HepG2 (cell line): ENCODE measurements around the gene CITED2. TPM values are rescaled to one million over a fixed set of nuclear protein-coding genes. Genes with fewer than 3 reads are reported as not detected.

Experiments used
- ATM ChIP-seq: fragments of 450-650 bp; IDR thresholded peaks from 2 replicates; pipeline ENCODE4 v1.7.1; 2017; ENCODE audit warnings: mild to moderate bottlenecking, borderline replicate concordance
- ELF1 ChIP-seq: sonication (generic); formaldehyde crosslinking; IDR thresholded peaks from 2 replicates; pipeline ENCODE4 v1.4.0; 2020; ENCODE audit warnings: missing genetic modification reagents
- MEIS2 ChIP-seq: sonication (generic); formaldehyde crosslinking; IDR thresholded peaks from 2 replicates; pipeline ENCODE4 v1.9.0; 2021; ENCODE audit warnings: mild to moderate bottlenecking, missing genetic modification reagents
- PAF1 ChIP-seq: IDR thresholded peaks from 2 replicates; pipeline ENCODE4 v1.6.1; 2016; ENCODE audit warnings: missing genetic modification reagents, missing compliant biosample characterization
- PRPF4 ChIP-seq: fragments of 200-400 bp; formaldehyde crosslinking; IDR thresholded peaks from 2 replicates; pipeline ENCODE4 v1.6.1; 2016; ENCODE audit warnings: low read length, low read depth; ENCODE audit not compliant: poor library complexity, severe bottlenecking
- RBFOX2 ChIP-seq: fragments of 200-400 bp; formaldehyde crosslinking; IDR thresholded peaks from 2 replicates; pipeline ENCODE4 v1.6.1; 2017; ENCODE audit warnings: low read depth, mild to moderate bottlenecking, low read length
- SMC3 ChIP-seq: IDR thresholded peaks from 2 replicates; pipeline ENCODE4 v1.6.1; 2011; ENCODE audit warnings: low read length, improper control_type of control experiment
- SMYD3 ChIP-seq: sonication (generic); formaldehyde crosslinking; IDR thresholded peaks from 2 replicates; pipeline ENCODE4 v1.8.1; 2023; ENCODE audit warnings: mild to moderate bottlenecking, missing genetic modification reagents
- SYNCRIP ChIP-seq: fragments of 200-400 bp; formaldehyde crosslinking; IDR thresholded peaks from 2 replicates; pipeline ENCODE4 v1.6.1; 2018; ENCODE audit warnings: mild to moderate bottlenecking, low read depth, low read length; ENCODE audit not compliant: insufficient read depth
- TSC22D2 ChIP-seq: sonication (generic); formaldehyde crosslinking; IDR thresholded peaks from 2 replicates; pipeline ENCODE4 v1.5.1; 2020; ENCODE audit warnings: missing genetic modification reagents, mild to moderate bottlenecking, borderline replicate concordance
- ZBTB7B ChIP-seq: sonication (generic); formaldehyde crosslinking; IDR thresholded peaks from 2 replicates; pipeline ENCODE4 v1.4.0; 2020; ENCODE audit warnings: missing genetic modification reagents
- ZNF138 ChIP-seq: sonication (generic); formaldehyde crosslinking; IDR thresholded peaks from 2 replicates; pipeline ENCODE4 v1.5.0; 2020; ENCODE audit warnings: mild to moderate bottlenecking, low read depth, missing genetic modification reagents
- ZNF143 ChIP-seq: sonication (generic); formaldehyde crosslinking; IDR thresholded peaks from 2 replicates; pipeline ENCODE4 v1.4.0; 2020; ENCODE audit warnings: missing genetic modification reagents
- ZNF441 ChIP-seq: sonication (generic); formaldehyde crosslinking; IDR thresholded peaks from 2 replicates; pipeline ENCODE4 v1.7.0; 2021; ENCODE audit warnings: missing genetic modification reagents, borderline replicate concordance
- ZNF556 ChIP-seq: sonication (generic); formaldehyde crosslinking; IDR thresholded peaks from 2 replicates; pipeline ENCODE4 v1.4.0; 2020; ENCODE audit warnings: mild to moderate bottlenecking, missing genetic modification reagents, borderline replicate concordance
- ZNF615 ChIP-seq: sonication (generic); formaldehyde crosslinking; IDR thresholded peaks from 2 replicates; pipeline ENCODE4 v1.5.0; 2020; ENCODE audit warnings: mild to moderate bottlenecking, missing genetic modification reagents, borderline replicate concordance
- ZNF772 ChIP-seq: sonication (generic); formaldehyde crosslinking; IDR thresholded peaks from 2 replicates; pipeline ENCODE4 v1.5.0; 2020; ENCODE audit warnings: mild to moderate bottlenecking, missing genetic modification reagents
- polyA plus RNA-seq, 8 experiments: library from polyadenylated mRNA; depleted of rRNA in 3 of 8; stranded (reverse) in 7 of 8; unstranded in 1 of 8; fragments of >200 nt; fragmentation: Illumina TruSeq in 4 of 8; extraction: Trizol in 4 of 8; gene quantifications; 2 replicates each; pipeline versions ENCODE4 v1.2.1 to v1.2.3, GENCODE V29; 2011 to 2016; ENCODE audit warnings: low read depth in 4 of 8, missing spikeins in 1 of 8, mixed read lengths in 1 of 8; ENCODE audit not compliant: insufficient read depth in 1 of 8
- total RNA-seq, 5 experiments: library from RNA; depleted of rRNA; stranded (reverse); fragments of >200 nt; fragmentation: Illumina TruSeq; extraction: Trizol; gene quantifications; 2 replicates each; pipeline ENCODE4 v1.2.3, GENCODE V29; 2016; ENCODE audit warnings: low read depth in 1 of 5
- TF ChIP-seq, protein P1 (sequence below): sonication (generic); formaldehyde crosslinking; IDR thresholded peaks from 2 replicates; pipeline ENCODE4 v1.4.0; 2020; ENCODE audit warnings: mild to moderate bottlenecking, low read depth, missing genetic modification reagents
- TF ChIP-seq, protein P2 (sequence below): sonication (generic); formaldehyde crosslinking; conservative IDR thresholded peaks from 2 replicates; pipeline ENCODE4 v1.8.1; 2023; ENCODE audit warnings: missing genetic modification reagents
- TF ChIP-seq, protein P3 (sequence below): sonication (generic); formaldehyde crosslinking; IDR thresholded peaks from 2 replicates; pipeline ENCODE4 v1.5.1; 2020; ENCODE audit warnings: missing genetic modification reagents, mild to moderate bottlenecking, borderline replicate concordance
- TF ChIP-seq, protein P4 (sequence below): sonication (generic); formaldehyde crosslinking; IDR thresholded peaks from 2 replicates; pipeline ENCODE4 v1.8.1; 2023; ENCODE audit warnings: missing genetic modification reagents, mild to moderate bottlenecking, borderline replicate concordance
- TF ChIP-seq, protein P5 (sequence below): sonication (generic); formaldehyde crosslinking; IDR thresholded peaks from 2 replicates; pipeline ENCODE4 v1.4.0; 2020; ENCODE audit warnings: missing genetic modification reagents

The CITED2 gene
- total and polyA plus RNA-seq, 2 of the 13 experiments (the other 11 are each of a cell fraction or from before 2014, with no cell fraction given) = 17.6 to 57.2 TPM

DNA sequence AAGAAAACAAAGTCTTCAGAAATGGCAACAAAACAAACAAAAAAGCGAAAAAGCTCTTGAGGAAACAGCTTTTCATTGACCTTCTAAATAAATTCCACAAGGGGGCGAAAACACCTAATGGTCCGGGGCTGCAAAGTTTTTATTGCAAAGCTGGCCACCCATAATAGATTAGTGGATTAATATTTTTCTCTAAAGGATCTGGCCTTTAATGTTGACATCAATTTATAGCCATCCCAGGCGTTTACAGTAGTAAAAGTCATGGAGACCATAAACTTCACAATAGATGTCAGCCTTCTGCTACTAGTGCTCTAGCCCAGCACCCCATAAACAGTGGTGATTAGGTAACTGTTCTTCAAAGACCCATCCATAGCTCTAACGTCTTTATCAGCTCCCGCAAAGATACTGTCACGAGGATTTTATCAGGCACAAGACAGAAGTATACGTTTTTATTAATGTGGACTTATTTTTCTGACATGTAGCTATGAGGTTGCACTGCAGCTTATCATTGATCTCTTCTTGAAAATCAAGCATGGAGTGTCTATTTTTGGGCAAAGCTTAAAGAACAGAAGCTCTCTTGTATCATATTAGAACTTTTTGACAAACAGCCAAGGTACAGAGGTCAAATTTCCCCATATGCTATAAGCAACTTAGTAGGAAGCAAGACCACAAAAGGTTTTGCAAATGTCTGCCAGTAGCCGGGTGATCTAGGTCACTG lies 4.7 kb downstream of the CITED2 start (continued):
- TF ChIP-seq, protein P1, sequence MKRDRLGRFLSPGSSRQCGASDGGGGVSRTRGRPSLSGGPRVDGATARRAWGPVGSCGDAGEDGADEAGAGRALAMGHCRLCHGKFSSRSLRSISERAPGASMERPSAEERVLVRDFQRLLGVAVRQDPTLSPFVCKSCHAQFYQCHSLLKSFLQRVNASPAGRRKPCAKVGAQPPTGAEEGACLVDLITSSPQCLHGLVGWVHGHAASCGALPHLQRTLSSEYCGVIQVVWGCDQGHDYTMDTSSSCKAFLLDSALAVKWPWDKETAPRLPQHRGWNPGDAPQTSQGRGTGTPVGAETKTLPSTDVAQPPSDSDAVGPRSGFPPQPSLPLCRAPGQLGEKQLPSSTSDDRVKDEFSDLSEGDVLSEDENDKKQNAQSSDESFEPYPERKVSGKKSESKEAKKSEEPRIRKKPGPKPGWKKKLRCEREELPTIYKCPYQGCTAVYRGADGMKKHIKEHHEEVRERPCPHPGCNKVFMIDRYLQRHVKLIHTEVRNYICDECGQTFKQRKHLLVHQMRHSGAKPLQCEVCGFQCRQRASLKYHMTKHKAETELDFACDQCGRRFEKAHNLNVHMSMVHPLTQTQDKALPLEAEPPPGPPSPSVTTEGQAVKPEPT = no peak
- TF ChIP-seq ZNF615 (CRISPR knock-in tag) = no peak
- TF ChIP-seq, protein P2, sequence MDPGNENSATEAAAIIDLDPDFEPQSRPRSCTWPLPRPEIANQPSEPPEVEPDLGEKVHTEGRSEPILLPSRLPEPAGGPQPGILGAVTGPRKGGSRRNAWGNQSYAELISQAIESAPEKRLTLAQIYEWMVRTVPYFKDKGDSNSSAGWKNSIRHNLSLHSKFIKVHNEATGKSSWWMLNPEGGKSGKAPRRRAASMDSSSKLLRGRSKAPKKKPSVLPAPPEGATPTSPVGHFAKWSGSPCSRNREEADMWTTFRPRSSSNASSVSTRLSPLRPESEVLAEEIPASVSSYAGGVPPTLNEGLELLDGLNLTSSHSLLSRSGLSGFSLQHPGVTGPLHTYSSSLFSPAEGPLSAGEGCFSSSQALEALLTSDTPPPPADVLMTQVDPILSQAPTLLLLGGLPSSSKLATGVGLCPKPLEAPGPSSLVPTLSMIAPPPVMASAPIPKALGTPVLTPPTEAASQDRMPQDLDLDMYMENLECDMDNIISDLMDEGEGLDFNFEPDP (CRISPR knock-in tag) = no peak
- TF ChIP-seq ZNF143 = no peak
- TF ChIP-seq, protein P3, sequence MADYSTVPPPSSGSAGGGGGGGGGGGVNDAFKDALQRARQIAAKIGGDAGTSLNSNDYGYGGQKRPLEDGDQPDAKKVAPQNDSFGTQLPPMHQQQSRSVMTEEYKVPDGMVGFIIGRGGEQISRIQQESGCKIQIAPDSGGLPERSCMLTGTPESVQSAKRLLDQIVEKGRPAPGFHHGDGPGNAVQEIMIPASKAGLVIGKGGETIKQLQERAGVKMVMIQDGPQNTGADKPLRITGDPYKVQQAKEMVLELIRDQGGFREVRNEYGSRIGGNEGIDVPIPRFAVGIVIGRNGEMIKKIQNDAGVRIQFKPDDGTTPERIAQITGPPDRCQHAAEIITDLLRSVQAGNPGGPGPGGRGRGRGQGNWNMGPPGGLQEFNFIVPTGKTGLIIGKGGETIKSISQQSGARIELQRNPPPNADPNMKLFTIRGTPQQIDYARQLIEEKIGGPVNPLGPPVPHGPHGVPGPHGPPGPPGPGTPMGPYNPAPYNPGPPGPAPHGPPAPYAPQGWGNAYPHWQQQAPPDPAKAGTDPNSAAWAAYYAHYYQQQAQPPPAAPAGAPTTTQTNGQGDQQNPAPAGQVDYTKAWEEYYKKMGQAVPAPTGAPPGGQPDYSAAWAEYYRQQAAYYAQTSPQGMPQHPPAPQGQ (CRISPR knock-in tag) = no peak
- no peak for TF ChIP-seq ZNF441
- no peak for TF ChIP-seq ATM
- no peak for TF ChIP-seq PAF1 (CRISPR knock-in tag)
- TF ChIP-seq TSC22D2 = no peak
- TF ChIP-seq ELF1 (CRISPR knock-in tag) = 0 out of 2 replicates have a peak, but pooled peaks have one; percentile 22
- TF ChIP-seq SMC3 = peak; percentile 86
- TF ChIP-seq, protein P4, sequence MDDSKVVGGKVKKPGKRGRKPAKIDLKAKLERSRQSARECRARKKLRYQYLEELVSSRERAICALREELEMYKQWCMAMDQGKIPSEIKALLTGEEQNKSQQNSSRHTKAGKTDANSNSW (CRISPR knock-in tag) = no peak
- TF ChIP-seq SYNCRIP = no peak
- no peak for TF ChIP-seq ZNF772
- TF ChIP-seq PRPF4 = no peak
- TF ChIP-seq MEIS2 (CRISPR knock-in tag) = no peak
- no peak for TF ChIP-seq RBFOX2
- TF ChIP-seq ZNF138 (CRISPR knock-in tag) = no peak
- TF ChIP-seq, protein P5, sequence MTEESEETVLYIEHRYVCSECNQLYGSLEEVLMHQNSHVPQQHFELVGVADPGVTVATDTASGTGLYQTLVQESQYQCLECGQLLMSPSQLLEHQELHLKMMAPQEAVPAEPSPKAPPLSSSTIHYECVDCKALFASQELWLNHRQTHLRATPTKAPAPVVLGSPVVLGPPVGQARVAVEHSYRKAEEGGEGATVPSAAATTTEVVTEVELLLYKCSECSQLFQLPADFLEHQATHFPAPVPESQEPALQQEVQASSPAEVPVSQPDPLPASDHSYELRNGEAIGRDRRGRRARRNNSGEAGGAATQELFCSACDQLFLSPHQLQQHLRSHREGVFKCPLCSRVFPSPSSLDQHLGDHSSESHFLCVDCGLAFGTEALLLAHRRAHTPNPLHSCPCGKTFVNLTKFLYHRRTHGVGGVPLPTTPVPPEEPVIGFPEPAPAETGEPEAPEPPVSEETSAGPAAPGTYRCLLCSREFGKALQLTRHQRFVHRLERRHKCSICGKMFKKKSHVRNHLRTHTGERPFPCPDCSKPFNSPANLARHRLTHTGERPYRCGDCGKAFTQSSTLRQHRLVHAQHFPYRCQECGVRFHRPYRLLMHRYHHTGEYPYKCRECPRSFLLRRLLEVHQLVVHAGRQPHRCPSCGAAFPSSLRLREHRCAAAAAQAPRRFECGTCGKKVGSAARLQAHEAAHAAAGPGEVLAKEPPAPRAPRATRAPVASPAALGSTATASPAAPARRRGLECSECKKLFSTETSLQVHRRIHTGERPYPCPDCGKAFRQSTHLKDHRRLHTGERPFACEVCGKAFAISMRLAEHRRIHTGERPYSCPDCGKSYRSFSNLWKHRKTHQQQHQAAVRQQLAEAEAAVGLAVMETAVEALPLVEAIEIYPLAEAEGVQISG (CRISPR knock-in tag) = no peak
- TF ChIP-seq SMYD3 (CRISPR knock-in tag) = no peak
- no peak; the same call in 1 of the 2 replicates for TF ChIP-seq ZBTB7B (CRISPR knock-in tag)
- no peak for TF ChIP-seq ZNF556
